A673 (cell line): ENCODE data around the gene CLEC4E.

ENCODE experiments used
- EZH2 ChIP-seq: fragments of 200-600 bp; sonication (generic); IDR thresholded peaks from 2 replicates; pipeline ENCODE4 v1.6.1; 2017; ENCODE audit warnings: borderline replicate concordance, low read depth, mild to moderate bottlenecking, mixed read lengths, antibody characterized with exemption, low read length; ENCODE audit not compliant: poor library complexity, severe bottlenecking
- TF ChIP-seq, protein P1 (sequence below): fragments of 300-800, 200-600 bp; sonication (generic); conservative IDR thresholded peaks from 2 replicates; pipeline ENCODE4 v1.5.1; 2017; ENCODE audit warnings: low read depth, mild to moderate bottlenecking, antibody characterized with exemption, low read length, moderate library complexity, mixed read lengths

DNA sequence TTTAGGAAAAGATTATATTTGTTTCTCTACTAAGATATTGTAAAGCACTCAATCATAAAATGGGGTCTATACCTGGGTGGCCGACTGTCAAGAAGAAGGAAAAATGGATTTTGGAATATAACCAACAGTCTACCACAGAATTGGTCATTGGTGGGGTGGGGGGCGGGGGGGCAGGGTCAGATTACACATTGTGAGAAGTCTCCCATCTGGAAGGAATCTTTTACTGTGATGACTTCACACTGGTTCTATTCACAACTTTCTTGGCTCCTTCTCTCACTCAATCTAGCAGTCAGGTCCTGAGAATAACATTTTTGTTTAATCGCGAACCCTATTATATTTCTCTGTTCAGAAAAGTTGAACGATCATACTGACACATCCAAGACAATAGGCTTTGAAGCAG is 8.7 kb upstream of the CLEC4E start:
- TF ChIP-seq, protein P1, sequence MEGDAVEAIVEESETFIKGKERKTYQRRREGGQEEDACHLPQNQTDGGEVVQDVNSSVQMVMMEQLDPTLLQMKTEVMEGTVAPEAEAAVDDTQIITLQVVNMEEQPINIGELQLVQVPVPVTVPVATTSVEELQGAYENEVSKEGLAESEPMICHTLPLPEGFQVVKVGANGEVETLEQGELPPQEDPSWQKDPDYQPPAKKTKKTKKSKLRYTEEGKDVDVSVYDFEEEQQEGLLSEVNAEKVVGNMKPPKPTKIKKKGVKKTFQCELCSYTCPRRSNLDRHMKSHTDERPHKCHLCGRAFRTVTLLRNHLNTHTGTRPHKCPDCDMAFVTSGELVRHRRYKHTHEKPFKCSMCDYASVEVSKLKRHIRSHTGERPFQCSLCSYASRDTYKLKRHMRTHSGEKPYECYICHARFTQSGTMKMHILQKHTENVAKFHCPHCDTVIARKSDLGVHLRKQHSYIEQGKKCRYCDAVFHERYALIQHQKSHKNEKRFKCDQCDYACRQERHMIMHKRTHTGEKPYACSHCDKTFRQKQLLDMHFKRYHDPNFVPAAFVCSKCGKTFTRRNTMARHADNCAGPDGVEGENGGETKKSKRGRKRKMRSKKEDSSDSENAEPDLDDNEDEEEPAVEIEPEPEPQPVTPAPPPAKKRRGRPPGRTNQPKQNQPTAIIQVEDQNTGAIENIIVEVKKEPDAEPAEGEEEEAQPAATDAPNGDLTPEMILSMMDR, result no peak
- TF ChIP-seq EZH2, result no peak
